OCI-LY3 (cell line): ENCODE data around the gene S100A7A.

ENCODE experiments used
- H2AFZ ChIP-seq: fragments of 200-600, 300-600 bp; shearing (Covaris generic); 2 replicates; pipeline ENCODE4 v1.6.0; 2014; ENCODE audit warnings: antibody characterized with exemption, low read depth, low read length
- H3K27ac ChIP-seq: fragments of 200-600, 300-600 bp; sonication (generic); 2 replicates; pipeline ENCODE4 v1.5.1; 2014; ENCODE audit warnings: mild to moderate bottlenecking, low read length, moderate library complexity, mixed read lengths
- H3K27me3 ChIP-seq: fragments of 200-600, 300-600 bp; sonication (generic); 2 replicates; pipeline ENCODE4 v1.6.1; 2014; ENCODE audit warnings: low read depth, low read length, mixed read lengths
- H3K36me3 ChIP-seq: fragments of 200-600, 300-600 bp; sonication (generic); replicated peaks from 2 replicates; pipeline ENCODE3; 2014; ENCODE audit warnings: low read depth, low read length, mixed read lengths
- H3K4me1 ChIP-seq: fragments of 300-600, 200-600 bp; sonication (generic); 2 replicates; pipeline ENCODE4 v1.6.1; 2014; ENCODE audit warnings: low read length, mixed read lengths
- H3K4me2 ChIP-seq: fragments of 200-600, 300-600 bp; sonication (generic); 2 replicates; pipeline ENCODE4 v1.6.1; 2014; ENCODE audit warnings: low read length, mixed read lengths
- H3K4me3 ChIP-seq: fragments of 300-600, 200-600 bp; sonication (generic); 2 replicates; pipeline ENCODE4 v1.5.1; 2014; ENCODE audit warnings: antibody characterized with exemption, mild to moderate bottlenecking, low read length, moderate library complexity
- H3K79me2 ChIP-seq: fragments of 300-600, 200-600 bp; shearing (Covaris generic); 2 replicates; pipeline ENCODE4 v1.6.1; 2014; ENCODE audit warnings: mild to moderate bottlenecking, low read length, mixed read lengths
- H3K9ac ChIP-seq: fragments of 300-600, 200-600 bp; shearing (Covaris generic); 2 replicates; pipeline ENCODE4 v1.6.0; 2014; ENCODE audit warnings: mild to moderate bottlenecking, low read length, moderate library complexity
- H3K9me3 ChIP-seq: fragments of 200-600, 300-600 bp; shearing (Covaris generic); 2 replicates; pipeline ENCODE4 v1.6.1; 2014; ENCODE audit warnings: low read length, mixed read lengths; ENCODE audit not compliant: insufficient read depth
- H4K20me1 ChIP-seq: fragments of 200-600, 300-600 bp; sonication (generic); 2 replicates; pipeline ENCODE4 v1.6.1; 2016; ENCODE audit warnings: low read length, mixed read lengths; ENCODE audit not compliant: insufficient read depth
- CTCF ChIP-seq: fragments of 200-600, 300-600 bp; sonication (generic); IDR thresholded peaks from 2 replicates; pipeline ENCODE4 v1.5.1; 2014; ENCODE audit warnings: antibody characterized with exemption, low read length, low read depth
- EZH2phosphoT487 ChIP-seq: fragments of 200-600 bp; shearing (Covaris generic); IDR thresholded peaks from 2 replicates; pipeline ENCODE4 v1.6.1; 2018; ENCODE audit warnings: antibody characterized with exemption, mixed run types, low read depth

S100A7A gene

DNA sequence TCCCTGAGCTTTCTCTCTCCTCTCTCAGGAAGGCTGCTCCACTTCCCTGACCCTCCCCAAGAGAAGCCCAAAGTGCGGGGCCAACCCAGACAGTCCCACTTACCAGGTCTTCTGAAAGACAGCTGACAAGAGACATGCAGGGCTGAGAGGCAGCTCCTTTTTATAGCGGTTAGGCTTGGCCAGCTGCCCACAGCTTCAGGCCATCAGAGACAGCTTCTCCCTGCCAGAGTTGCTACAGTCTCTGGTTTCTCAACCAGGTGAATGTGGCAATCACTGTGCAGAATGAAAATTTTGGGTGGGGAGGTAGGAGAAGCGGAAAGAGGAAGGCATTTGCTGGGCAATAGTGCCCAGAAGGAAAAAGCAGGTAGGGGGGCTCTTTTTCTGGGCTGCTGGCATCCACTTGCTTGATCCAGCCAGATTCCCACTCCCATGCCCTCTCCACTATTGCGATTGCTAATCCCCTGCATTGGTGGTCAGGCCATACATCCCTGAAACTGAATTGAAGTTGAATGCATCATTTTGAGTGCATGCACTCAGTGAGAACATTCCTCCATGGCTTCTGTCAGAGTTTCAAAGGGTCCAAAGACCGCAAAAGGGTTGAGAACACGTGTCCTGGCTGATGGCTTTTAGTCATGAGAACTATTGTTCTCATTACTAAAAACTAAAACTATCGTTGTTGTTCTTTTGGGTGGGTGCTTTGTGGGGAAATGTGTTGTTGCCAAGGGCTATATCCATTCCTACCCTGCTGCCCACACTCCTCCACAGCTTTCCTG lies 25.2 kb upstream of the S100A7A start, which contains the start of gene S100A8:
Gene S100A8, minus strand, starts transcription at position 136 of the 773 bp plus-strand sequence. CDS start 538 bp downstream, outside the sequence.
- Histone ChIP-seq H3K36me3 (no peaks in the 10 kb centered on the region), H3K9me3 (no peaks in the 10 kb centered on the region), H2AFZ (no peak within 1 kb of the TSS), H3K9ac (no peak within 1 kb of the TSS), H4K20me1 (no peaks in the 10 kb centered on the region), H3K4me2 (no peak within 1 kb of the TSS), H3K4me1 (no peaks in the 10 kb centered on the region), H3K4me3 (no peak within 1 kb of the TSS), H3K27ac (no peak within 1 kb of the TSS), H3K27me3 (peaks cover 84% of the 10 kb centered on the region), H3K79me2 (no peaks in the 10 kb centered on the region)
- TF ChIP-seq CTCF (no peak), EZH2phosphoT487 (no peak)

DNA sequence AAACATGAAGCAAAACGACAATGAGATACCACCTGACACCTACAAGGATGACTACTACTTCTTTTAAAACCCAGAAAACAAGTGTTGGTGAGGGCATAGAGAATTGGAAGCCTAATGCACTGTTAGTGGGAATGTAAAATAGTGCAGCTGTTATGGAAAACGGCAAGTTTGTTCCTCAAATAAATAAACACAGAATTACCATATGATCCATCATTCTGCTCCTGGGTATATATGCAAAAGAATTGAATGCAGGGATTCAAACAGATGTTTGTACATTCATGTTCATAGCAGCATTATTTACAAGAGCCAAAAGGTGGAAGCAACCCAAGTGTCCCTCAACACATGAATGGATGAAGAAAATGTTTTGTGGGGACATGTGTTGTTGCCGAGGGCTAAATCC lies 24.1 kb upstream of the S100A7A start:
- peaks cover 80% of the 10 kb centered on the region for H3K27me3 ChIP-seq
- TF ChIP-seq CTCF (no peak), EZH2phosphoT487 (no peak)
- H3K27ac ChIP-seq: no peak overlapping the region
- H3K4me3 ChIP-seq: no peak overlapping the region
- H3K4me1 ChIP-seq: no peaks in the 10 kb centered on the region
- no peak overlapping the region for H3K4me2 ChIP-seq
- no peak overlapping the region for H3K9ac ChIP-seq
- no peaks in the 10 kb centered on the region for H4K20me1 ChIP-seq
- no peak overlapping the region for H2AFZ ChIP-seq
- H3K9me3 ChIP-seq: no peaks in the 10 kb centered on the region
- H3K79me2 ChIP-seq: no peaks in the 10 kb centered on the region
- H3K36me3 ChIP-seq: no peaks in the 10 kb centered on the region

- H3K27me3 ChIP-seq: peaks cover 77% of the 10 kb centered on the region
- no peak for TF ChIP-seq CTCF
- TF ChIP-seq EZH2phosphoT487: no peak
These were observed 23.5 kb upstream of the S100A7A start for GRCh38 chr1:153392822-153393221.

DNA sequence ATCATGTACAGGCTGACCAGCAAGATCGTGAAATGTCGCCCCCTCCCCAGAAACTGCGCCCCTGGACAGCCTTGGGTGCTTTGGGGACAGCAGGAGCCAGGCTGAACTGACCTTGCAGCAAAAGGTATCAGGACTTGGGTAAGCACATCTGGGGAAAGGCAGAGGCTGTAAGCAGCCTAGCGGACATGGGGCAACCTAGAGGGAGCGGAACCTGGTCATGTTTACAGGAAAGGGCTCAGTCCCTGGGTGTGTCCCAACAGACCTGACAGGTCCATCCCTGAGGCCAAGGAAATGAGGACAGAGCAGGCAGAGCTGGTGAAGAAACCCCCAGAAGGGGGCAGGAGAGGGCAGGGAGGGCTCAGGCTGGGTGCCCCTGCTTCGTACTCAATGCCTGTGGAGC lies 22.4 kb upstream of the S100A7A start:
- no peaks in the 10 kb centered on the region for H3K36me3 ChIP-seq
- no peaks in the 10 kb centered on the region for H3K79me2 ChIP-seq
- H3K9me3 ChIP-seq: no peaks in the 10 kb centered on the region
- TF ChIP-seq CTCF (peak; percentile 10; the same call in 1 of the 2 replicates), EZH2phosphoT487 (no peak)
- H3K27me3 ChIP-seq: peaks cover 74% of the 10 kb centered on the region
- H3K4me3 ChIP-seq: no peak overlapping the region
- H3K27ac ChIP-seq: no peak overlapping the region
- no peak overlapping the region for H3K4me2 ChIP-seq
- H3K9ac ChIP-seq: no peak overlapping the region
- no peaks in the 10 kb centered on the region for H3K4me1 ChIP-seq
- H4K20me1 ChIP-seq: no peaks in the 10 kb centered on the region
- H2AFZ ChIP-seq: no peak overlapping the region

More at GRCh38 chr1:153392822-153393221, 23.5 kb upstream of the S100A7A start:
- Histone ChIP-seq H3K9me3 (no peaks in the 10 kb centered on the region), H3K36me3 (no peaks in the 10 kb centered on the region), H2AFZ (no peak overlapping the region), H3K4me2 (no peak overlapping the region), H3K79me2 (no peaks in the 10 kb centered on the region), H3K4me1 (no peaks in the 10 kb centered on the region), H3K27ac (no peak overlapping the region), H4K20me1 (no peaks in the 10 kb centered on the region), H3K4me3 (no peak overlapping the region), H3K9ac (no peak overlapping the region)
